NCI-H1436 treated with DMSO at 0.1 percent for 48 hours (cell line): ENCODE results near the gene ATG2B.
"Not testable (repeated sequence)": the region's sequence is repeated elsewhere in the genome, so short reads cannot be mapped to it uniquely, and the experiment has no call there.

Experiments used
- DNase-seq: peaks from one replicate; lab custom pipeline; 2025; lab: John Stamatoyannopoulos, UW

Gene ATG2B

DNA sequence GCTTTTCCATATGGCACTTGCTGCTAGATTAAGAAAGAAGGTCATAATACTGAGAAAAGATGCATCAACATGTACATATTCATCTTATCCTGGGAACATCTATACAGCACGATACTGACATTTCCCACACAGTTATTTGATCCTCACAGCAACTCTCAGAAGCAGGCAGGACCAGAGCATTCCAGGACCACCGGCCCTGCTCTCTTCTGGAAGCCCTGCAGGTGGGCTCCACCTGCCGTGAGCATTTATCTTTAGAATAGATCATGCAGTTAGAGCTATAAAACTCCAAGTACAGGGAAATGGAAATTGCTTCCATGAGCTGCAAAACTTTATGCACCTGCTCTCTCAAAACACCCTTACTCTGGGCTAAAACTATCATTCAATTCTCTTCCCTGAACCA lies 112.7 kb downstream of the ATG2B start:
- no peak for DNase-seq

GRCh38 chr14:96249029-96249428 lies 114.1 kb downstream of the ATG2B start:
- no peak for DNase-seq

GRCh38 chr14:96247031-96247430 lies 116.1 kb downstream of the ATG2B start:
- no peak for DNase-seq

DNA sequence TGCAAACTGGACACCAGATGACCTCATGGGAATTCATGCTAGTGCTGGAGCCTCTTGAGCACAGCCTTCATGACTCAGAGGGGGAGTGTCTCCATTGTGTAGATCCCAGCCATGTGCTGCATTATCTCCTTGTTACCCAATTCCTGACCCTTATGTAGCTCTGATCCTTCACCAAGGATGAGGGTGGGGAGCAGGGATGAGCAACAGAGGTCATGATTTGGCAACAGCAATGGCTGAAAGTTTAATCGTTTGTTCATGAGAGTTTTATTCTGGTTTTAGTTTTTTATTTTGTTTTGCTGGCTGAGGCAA lies 116.6 kb downstream of the ATG2B start:
- no peak for DNase-seq

DNA sequence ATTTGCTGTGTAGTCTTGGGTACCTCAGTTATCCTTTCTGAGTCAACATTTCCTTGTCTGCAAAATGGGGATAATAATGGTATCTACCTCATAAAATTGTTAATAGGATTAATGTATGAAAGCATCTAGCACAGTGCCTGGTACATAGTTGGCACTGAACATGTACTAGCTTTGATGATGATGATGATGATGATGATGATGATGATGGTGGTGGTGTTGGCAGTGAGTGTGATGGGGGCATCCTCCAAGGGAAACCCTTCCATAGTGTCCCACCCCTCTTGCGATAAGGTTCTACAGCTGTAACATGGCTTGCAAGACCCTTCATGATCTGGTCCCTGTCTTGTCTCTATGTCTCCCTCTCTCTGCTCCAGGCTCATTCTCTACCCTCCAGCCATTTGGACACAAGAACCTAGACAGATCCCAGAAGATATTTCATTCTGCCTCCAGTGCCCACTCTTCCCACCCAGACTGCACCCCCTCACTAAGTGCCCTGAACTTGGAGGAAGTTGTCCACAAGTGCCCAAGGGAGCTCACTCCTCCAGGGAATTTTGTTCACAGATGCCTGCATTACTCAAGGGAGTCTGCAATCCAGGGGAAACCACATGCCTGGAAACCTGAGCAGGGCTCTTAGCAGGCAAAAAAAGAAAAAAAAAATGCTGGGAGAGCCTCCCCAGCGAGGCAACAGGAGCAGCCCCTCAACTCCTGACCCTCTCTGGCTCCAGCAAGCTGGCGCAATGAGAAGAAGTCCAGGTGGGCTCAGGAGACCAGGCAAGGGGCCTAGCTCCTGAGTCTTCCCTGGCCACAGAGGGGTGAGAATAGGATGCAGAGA lies 117.2 kb downstream of the ATG2B start:
- no peak for DNase-seq

- not testable (repeated sequence) for DNase-seq
Measured at GRCh38 chr14:96245074-96245473, 118.1 kb downstream of the ATG2B start.

- no peak for DNase-seq
Measured at GRCh38 chr14:96243785-96244184, 119.4 kb downstream of the ATG2B start.

GRCh38 chr14:96242126-96242525 lies 121.0 kb downstream of the ATG2B start:
- no peak for DNase-seq

- no peak for DNase-seq
Measured at GRCh38 chr14:96240641-96241040, 122.5 kb downstream of the ATG2B start.

DNA sequence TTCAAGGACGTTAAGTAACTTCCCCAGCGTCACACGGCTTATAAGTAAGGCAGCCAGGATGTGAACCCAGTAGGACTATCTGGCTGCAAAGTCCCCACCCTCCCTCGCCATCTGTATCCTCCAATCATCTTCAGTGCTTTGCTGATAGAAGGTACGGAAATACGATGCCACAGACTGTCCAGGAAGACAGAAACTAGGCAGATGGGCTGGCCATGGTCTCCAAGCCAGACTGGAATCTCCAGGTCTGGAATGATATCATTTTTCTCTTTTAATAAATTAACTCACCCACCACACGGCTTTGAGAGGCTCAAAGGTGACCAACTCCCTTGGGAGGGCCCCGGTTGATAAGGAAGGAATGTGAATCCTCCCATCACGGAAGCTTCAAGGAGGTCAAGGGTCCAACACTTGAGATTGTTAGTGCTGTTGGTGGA lies 123.4 kb downstream of the ATG2B start:
- no peak for DNase-seq

DNA sequence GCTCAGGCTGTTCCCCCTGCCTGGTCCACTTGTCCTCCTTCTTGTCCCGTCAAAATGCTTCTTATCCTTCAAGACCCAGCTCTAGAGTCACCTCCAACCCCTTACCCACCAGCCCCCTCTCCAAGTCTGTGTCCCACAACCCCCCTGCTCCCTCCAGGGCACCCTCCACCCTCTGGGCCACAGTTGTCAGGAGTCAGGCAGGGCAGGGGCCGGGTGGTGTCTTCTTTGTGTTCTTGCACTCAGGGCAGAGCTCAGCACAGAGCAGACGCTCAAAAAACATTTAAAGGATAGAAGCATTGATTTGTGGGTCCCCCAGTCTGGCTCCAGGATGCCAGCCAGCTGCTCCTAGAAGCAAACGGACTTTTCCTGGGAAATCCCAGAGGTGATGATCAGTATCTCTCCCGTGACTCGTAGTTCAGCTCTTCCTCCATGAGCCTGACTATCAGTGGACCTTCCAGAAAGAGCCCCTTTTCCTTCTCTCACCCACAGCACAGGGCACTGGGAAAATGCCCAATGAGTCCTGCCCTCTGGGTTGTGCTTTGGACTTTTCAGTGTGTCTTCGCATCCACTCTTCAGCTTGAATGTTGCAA lies 124.4 kb downstream of the ATG2B start:
- no peak for DNase-seq

- DNase-seq = no peak
Measured at GRCh38 chr14:96237641-96238040, 125.5 kb downstream of the ATG2B start.

DNA sequence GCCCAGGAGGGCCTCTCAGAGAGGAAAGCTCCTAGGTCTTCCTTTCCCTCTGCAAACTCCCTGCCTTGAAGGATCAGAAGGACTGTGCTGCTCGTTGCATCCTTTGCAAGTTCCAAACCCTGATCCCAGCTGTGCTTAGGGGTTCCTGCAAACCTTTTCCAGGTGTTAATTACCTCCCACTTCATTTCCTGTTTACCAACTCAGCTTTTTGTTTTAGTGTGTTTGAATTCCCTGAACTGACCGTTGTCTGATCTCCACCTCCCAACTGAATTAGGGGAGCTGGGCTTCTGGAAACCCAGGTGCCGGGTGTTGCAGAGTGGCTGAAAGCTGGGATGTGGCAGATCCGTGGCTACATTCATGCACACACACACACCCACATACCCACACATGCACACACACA lies 127.7 kb downstream of the ATG2B start:
- no peak for DNase-seq

DNA sequence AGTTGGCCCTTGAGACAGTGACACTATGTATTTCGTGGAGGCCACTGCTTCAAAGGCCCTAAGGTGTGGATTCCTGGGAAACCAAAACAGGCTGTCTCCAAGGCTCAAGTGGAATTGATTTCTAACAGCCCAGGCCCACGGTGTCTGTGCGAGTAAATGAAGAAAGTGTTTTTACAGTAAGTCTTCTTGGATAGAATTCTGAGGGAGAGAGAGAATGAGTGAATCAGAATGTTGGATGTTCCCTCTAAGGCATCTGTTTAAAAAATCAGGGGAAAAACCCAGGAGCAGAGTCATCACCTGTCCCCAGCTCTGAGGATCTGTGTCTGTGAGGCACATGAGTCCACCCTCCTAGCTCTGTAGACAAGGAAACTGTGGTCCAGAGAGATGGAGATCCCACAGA lies 129.5 kb downstream of the ATG2B start:
- DNase-seq = no peak

- no peak for DNase-seq
Measured at GRCh38 chr14:96232506-96232905, 130.6 kb downstream of the ATG2B start.

GRCh38 chr14:96231526-96232130 lies 131.5 kb downstream of the ATG2B start:
- no peak for DNase-seq

GRCh38 chr14:96231056-96231455 lies 132.1 kb downstream of the ATG2B start:
- no peak for DNase-seq

DNA sequence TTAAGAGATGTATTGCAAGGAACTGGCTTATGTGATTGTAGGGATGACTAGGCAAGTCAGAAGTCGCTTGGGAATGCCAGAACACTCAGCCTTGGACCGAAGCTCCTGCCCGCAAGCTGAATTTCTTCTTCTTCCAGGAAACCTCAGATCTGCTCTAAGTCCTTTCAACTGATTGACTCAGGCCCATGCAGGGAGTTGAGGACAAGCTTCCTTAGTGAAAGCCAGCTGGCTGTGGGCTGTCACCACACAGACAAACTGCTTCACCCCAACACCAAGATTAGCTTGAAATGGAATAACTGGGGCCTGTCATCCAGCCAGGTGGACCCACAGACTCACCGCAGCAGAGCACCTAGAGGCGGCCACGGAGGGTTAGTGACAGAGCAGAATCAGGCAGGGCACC lies 133.8 kb downstream of the ATG2B start:
- DNase-seq = no peak
